HG03558 (cell line): ENCODE data around the gene EXOC6B.

ENCODE experiments used
- ATAC-seq: cut with Tn5 transposase; IDR thresholded peaks from one replicate; pipeline ENCODE4 v1.9.1; 2021; ENCODE audit warnings: moderate number of reproducible peaks; ENCODE audit not compliant: unreplicated experiment; ENCODE audit errors: extremely low read depth

Gene EXOC6B

DNA sequence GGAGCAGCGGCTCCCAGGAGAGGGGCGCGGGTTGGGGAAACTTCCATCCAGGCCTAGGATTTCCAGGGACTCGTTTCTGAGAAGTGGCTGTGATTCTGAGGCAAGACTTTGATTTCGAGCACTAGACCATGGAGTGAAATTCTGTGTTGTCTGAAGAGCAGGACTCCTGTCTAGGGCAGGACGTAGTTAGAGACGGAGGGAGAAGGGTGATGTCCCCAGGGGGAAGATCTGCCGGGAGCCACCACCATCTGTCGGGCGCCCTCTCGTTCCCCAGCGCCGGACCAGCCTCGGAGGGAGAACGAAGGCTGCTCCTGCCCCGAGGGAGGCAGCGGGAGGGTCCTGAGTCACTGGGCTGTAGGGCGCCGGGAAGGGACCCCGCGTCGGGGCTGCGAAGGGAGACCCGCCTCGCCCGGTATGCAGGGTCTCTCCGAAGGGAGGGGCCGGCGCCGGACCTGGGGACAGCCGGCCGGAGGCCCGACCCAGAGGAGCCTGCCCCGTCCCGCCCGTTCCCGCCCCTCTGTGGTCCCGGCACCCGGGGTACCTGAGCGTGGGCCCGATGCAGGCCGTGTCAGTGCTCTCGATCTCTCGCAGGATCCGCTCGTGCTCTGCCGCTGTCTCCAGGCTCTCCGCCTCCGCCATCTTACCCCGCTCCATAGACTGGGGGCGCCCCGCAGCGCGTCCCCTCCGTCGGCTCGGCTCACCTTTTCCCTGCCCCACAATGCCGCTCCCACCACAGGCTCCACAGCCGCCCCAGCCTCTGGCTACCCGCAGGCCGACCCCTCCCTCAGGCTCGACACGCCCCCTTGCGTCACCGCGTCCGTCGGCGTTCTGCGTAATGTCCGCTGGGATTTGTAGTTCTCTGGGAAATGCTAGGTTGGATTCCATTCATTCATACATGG is at the start of gene EXOC6B:
TSS of gene EXOC6B (minus strand) at position 777 of the 899 bp plus-strand sequence.
- ATAC-seq = peak; percentile 96

DNA sequence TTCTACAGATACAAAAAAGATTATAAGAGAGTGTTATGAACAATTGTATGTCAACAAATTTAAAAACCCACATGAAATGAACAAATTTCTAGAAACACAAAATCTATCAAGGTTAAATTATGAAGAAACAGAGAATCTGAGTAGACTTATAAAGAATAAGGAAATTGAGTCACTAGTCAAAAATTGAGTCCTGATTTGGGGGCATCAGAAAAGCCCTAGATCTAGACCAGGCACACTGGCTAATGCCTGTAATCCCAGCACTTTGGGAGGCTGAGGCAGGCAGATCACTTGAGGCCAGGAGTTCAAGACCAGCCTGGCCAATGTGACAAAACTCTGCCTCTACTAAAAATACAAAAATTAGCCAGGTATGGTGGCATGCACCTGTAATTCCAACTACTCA is 46.0 kb upstream of the EXOC6B start:
- ATAC-seq = no peak

DNA sequence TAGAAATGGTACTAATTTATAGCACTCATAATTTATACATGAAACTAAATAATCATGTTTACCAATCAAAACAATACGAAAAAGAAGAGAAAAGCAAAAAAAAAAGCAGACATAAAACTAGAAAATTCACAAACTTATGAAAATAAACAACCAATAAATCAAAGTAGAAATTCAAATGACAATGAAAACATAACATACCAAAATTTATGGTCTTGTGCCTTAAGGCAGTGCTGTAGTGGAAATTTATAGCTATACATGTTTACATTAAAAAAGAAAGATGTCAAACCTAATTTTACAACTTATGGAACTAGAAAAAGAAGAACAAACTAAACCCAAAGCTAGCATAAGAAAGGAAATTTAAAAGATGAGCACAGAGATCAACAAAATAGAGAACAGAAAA is 45.2 kb upstream of the EXOC6B start:
- ATAC-seq = no peak

DNA sequence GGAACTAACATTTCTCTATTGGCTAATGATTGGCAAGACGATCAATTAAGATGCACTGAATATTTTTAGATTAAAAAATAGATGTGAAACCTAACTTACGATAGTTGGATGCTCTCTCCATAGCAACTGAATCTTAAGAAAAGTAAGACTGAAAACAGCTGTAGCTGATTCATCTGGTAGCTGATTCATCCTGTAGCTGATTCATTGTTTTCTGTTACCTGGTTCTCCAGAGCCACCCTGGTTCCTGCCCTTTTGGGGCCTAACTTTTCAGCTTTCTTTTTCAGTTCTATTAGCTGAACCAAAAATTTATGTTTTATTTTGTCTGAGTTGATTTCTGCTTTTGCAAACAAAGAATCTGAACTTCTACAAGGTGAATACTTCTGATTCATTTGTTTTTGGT is 38.7 kb upstream of the EXOC6B start:
- peak; percentile 77 for ATAC-seq

DNA sequence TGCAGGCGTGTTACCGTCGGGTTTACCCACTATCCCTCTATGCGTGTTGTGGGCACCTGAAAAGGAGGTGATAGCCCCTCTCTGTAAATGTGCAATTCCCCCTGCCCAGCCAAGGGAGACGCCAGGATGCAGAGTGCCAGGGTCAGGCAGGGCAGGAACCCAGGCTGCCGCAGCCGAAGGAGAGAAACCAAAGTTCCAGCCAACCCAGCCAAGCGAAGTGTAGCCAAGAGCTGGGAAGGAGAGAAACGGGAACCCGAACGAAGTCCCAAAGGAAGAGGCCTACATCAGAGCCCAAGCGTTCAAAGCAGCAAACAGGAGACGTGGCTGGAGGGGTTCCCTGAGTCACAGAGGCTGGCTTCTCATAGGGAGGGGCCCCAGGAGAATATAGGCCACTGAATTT is 37.2 kb upstream of the EXOC6B start:
- no peak for ATAC-seq

DNA sequence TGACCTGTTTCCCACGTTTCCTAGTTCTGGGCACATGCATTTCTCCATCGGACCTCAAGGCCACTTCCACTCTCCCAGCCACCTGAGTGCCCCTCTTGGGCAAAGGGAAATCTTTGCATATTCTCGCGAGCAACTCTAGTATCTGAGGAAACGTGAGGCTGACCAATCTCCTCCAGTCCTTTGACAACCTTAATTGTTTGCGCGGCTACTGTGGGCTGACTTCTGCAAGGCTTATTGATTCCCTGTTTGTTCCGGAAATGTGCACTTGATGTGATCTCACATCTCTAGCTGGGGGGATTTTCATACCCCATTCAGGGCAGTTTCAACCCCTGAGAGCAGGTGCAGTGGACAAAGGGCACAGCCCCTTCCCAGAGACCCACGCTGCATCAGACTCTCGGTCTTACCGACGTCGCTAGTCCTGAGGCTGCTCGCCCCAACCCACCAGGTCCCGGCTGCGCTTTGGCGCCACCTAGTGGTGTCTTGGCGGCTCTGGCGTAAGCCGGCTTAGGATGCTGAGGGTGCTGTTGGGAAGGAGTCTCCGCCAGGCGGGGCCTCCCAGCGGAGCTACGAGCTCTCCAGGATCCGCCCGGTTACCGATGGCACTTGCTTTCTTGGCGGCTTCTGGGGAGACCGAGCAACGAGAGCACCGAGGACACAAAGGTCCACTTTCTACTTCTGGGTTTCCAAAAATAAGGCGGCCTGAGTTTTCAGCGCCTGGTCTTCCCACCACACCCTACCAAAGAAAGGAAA is 36.6 kb upstream of the EXOC6B start:
- peak; percentile 76 for ATAC-seq

DNA sequence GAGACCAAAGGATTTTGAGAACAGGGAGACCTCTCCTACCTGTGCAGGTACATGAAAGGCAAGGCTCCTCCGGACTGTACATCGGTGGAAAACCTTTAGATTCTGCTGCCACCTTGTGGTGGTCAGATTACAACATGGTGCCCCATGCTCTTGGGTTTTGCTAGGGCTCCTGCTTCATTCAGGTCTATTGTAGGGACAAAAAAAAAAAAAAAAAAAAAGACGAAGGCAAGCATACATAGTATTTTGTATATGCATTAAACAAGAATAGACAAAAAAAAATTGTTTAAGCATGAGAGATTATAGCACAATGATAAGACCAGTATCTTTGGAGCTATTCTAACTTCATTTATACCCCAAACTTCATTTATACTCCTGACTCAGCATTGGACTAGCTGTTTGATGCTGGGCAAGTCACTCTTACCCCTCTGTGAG is 34.0 kb upstream of the EXOC6B start:
- ATAC-seq = no peak

DNA sequence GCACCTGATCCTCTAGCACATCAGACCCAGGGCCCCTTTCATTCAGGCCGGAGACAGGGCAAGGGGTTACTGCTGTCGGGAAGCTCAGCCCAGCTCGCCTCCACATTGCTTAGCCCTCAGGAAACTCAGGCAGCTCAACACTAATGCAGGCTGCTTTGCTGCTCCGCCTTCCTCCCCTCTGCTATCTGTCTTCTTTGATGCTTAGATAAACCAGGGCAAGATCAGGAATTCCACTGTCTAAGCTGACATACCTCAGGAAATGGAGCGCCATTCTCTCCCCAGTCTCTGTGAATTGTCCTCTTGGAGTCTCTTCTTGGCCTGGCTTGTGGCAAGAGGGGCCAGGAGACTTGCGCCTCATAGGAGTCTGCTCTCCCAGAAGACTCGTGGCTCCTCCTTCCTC is 25.5 kb upstream of the EXOC6B start:
- no peak for ATAC-seq

DNA sequence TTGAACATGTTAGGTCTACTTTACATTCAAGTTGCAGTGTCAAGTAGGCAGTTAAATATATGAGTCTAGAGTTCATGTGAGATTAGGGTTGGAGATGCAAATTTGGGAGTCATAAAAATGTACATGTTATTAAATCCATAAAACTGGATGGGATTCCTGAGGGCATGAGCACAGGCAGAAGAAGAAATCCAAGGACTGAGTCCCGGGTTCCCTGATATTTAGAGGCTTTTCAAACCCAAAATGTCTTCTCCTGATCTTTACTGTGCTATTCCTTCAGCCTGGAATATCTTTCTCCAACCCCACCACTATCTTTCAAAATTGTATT is 23.3 kb upstream of the EXOC6B start:
- ATAC-seq = no peak

DNA sequence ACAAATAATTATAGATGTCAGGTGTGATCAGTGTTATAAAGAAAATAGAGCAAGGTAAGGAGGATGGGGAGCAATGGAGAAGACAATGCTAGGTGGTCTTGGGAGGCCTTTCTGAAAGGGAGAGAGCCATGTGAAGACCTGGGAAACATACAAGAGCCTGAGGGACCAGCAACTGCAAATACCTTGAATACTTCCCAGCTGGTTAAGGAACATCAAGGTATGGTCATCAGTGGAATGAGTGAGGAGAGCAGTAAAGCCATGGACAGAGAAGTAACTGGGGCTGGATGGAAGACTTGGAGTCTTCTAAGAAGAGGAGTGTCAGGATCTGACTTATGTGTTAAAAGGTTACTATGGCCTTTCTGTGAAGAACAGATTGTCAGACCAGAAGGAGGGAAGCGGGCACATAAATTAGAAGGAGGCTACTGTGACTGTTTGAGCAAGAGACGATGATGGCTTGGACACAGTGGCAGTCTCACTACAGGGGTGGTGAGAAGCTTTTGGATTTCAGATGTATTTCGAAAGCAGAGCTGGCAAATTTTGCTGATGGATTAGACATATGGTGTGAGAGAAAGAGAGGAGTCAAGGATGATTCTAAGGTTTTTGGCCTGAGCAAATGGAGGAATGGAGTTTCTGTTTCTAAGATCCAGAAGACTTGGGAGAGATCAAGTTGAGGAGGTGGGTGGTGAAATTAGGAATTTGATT is 22.8 kb upstream of the EXOC6B start:
- no peak for ATAC-seq

DNA sequence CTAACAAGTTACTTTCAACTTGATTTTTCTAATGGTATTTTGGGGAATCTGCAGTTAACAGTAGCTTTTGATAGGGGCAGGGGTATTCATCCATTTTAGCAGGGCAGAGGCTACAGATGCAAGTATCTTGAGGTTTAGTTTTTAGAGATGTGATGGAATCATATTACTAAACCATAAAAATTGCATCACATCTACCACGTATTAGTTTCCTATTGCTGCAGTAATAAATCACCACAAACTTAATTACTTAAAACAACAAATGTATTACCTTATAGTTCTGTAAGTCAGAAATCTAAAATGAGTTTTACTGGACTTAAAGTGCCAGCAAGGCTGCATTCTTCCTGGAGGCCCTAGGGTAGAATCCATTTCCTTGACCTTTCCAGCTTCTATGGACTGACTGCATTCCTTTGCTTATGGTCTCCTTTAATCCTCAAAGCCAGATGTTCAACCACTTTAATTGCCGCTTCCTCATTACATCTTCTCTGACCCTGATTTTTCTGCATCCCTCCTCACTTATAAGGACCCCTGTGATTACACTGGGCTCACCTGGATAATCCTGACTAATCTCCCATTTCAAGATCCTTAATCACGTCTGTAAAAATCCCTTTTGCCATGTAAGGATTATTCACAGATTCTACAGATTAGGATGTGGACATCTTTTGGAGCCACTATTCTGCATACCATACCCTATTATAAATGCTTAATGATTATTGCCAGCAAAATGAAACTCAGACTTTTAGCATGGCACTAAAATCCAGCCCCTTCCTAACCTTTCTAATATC is 21.9 kb upstream of the EXOC6B start:
- no peak for ATAC-seq

DNA sequence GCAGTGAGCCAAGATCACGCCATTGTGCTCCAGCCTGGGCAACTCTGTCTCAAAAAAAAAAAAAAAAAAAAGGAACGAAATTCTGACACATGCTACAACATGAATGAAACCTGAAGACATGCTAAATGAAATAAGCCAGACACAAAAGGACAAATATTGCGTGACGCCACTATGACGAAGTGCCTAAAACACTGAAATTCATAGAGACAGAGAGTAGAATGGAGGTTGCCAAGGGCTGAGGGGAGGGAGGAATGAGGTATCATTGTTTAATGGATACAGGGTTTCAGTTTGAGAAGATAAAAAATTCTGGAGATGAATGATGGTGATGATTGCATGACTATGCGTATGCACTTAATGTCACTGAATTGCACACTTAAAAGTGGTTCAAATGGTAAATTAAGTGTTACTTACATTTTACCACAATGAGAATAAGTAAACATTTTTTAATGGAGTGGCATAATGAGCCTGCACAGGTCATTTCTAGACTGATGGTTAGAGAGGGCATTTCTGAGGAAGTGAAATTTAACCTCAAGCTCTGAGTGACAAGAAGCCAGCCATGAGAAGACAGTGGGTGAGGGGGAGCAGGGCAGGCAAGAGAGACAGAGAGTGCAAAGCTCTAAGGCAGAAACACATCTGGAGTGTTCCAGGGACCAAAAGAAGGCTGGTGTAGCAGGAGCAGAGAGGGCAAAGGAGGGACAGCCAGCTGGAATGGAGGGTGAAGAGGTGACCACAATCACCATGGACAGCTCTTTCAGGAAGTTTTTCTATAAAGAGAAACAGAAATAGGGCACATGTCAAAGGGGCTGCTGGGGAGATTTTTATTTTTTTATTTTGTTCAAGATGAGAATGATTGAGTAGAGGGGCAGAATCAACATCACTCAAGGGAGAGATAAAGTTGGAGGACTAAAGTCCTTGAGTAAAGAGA is 20.6 kb upstream of the EXOC6B start:
- ATAC-seq = peak; percentile 95

DNA sequence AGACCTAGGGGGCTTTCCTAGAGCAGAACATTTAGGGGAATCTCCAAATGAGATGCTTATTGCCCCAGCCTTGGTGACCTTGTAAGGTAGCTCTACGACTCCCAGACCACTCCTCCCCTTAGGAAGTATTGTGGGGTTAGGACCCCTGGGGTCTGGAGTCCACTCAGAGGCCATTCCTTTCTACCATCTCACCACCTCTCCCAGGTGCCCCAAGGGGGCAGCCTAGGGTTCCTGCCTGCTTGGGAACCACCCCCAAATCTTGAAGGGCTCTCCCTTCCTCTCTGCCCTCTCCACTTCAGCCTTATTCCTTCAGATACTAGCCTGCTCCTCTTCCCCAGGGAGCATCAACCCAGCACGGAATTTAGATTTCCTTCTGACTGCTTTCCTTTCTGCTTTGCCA is 17.5 kb upstream of the EXOC6B start:
- no peak for ATAC-seq

DNA sequence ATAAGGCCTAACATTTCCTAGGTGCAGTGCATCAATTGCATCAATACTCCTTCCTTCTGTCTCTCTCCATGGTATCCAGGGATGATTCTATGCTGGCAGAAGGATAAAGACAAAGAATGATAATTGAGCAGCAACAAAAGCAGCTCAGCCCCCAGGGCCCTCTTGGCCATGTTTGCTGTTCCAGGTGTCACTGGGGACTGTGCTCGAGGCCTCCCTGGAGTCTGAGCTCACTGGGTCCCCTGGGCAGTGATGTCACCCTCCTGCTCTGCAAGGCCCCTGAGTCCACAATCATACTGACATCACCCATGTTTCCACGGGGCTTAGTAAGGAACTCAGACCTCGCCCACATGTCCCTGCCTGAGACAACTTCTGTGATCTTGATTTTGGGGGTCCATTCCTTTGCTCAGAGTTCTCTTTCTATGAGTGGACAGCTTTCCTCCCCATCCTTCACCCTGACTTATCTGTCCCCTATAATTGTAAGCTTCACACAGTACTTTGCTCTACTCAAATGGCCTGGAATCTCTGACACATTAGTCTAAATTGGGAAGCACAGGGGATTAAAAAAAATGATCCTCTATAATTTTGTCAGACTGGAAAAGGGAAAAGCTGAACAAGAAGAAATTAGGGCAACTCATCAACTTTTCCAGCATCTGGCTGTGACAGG is 15.8 kb upstream of the EXOC6B start:
- ATAC-seq = no peak

DNA sequence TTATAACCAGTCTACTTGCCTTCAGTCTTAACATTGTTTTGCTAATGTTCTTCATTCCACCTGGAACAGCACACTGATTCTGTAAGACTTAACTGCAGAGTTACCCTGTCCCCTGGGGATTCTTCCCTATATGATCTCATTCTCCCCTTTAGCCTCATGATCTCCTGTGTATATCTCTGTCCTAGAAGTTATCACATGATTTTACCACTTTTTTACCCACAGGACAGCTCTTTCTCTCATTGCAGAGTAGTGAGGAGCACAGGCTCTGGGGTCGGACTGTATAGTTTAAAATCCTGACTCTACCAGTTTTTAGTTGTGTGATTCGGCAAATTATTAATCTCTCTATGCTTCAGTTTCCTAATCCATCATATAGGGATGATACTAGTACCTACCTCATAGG is 14.2 kb upstream of the EXOC6B start:
- ATAC-seq = no peak

DNA sequence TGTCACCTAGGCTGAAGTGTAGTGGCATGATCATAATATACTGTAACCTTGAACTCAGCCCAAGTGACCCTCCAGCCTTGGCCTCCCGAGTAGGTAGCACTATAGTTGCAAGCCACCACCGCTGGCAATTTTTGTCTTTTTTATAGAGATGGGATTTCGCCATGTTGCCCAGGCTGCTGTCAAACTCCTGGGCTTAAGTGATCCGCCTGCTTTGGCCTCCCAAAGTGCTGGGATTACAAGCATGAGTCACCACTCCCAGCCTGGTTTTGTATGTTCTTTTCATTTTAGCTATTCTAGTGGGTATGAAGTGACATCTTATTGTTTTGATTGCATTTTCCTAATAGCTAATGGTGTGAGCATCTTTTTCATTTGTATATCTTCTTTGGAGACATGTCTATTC is 11.3 kb upstream of the EXOC6B start:
- ATAC-seq = no peak

DNA sequence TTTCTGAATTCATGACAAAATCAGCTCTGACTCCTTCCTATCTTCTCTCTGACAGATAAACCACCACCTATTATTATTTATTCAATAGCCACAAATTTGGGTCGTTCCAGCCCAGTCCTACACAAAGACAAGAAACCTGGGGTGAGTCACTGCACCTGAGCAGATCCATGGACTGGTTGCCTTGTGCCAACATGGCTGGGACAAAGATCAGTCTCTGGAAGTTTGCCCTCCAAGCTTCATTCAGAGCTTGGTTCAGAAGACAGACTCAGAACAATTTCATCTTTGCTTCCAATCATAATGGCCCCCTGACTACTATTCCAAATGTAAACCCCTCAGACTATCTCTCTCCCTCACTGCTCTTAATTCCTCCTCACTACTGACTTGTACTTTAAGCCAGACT is 9.6 kb upstream of the EXOC6B start:
- ATAC-seq = no peak

DNA sequence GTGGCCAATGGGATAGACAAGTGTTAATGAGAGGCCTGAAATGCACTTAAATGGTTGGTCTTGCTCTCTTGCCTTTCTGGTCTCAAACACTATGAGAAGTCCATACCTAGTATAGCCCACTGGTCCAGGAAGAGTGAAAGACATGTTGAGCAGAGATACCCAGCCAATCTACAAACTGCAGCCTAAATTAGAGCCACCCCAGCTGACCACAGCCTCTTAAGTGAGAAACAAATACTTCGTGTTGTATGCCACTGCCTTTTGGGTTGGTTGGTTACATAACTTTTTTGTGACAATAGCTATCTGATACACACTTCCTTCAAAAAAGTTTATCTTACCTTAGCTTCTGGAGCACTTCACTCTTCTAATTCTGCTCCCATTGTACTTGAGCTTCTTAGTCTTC is 8.8 kb upstream of the EXOC6B start:
- no peak for ATAC-seq
